Immature natural killer cell (primary cell): Measurements from ENCODE around the gene RAET1E. TPM values are rescaled to one million over a fixed set of nuclear protein-coding genes. Genes with fewer than 3 reads are reported as not detected.
"Not testable (repeated sequence)": the region's sequence is repeated elsewhere in the genome, so short reads cannot be mapped to it uniquely, and the experiment has no call there.

Experiments
- DNase-seq, 3 donors: peaks; one replicate each; pipeline ENCODE4 v3.0.0; 2022; ENCODE audit warnings: mixed read lengths in 1 of 3
- H3K27ac Mint-ChIP-seq, 6 donors: one replicate each; pipeline ENCODE4 v1.8.0; 2020; ENCODE audit warnings: mixed read lengths in 6 of 6, mild to moderate bottlenecking in 5 of 6, inconsistent platforms in 4 of 6, moderate library complexity in 3 of 6
- H3K27me3 Mint-ChIP-seq, 3 donors: one replicate each; pipeline ENCODE4 v1.8.0; 2020 to 2021; ENCODE audit warnings: low read depth in 3 of 3, mild to moderate bottlenecking in 3 of 3, mixed read lengths in 3 of 3, moderate library complexity in 3 of 3, inconsistent platforms in 1 of 3
- H3K36me3 Mint-ChIP-seq, 3 donors: one replicate each; pipeline ENCODE4 v1.8.0; 2020; ENCODE audit warnings: mixed read lengths in 3 of 3, inconsistent platforms in 2 of 3, mild to moderate bottlenecking in 2 of 3
- H3K4me1 Mint-ChIP-seq, 2 donors: one replicate each; pipeline ENCODE4 v1.8.0; 2020; ENCODE audit warnings: inconsistent platforms in 2 of 2, mild to moderate bottlenecking in 2 of 2, mixed read lengths in 2 of 2, moderate library complexity in 1 of 2
- H3K4me3 Mint-ChIP-seq, 5 donors: one replicate each; pipeline ENCODE4 v1.8.0; 2020; ENCODE audit warnings: mild to moderate bottlenecking in 5 of 5, mixed read lengths in 5 of 5, inconsistent platforms in 3 of 5, moderate library complexity in 3 of 5
- H3K9me3 Mint-ChIP-seq, 6 donors: one replicate each; pipeline ENCODE4 v1.8.0; 2020; ENCODE audit warnings: mild to moderate bottlenecking in 6 of 6, mixed read lengths in 6 of 6, inconsistent platforms in 4 of 6, moderate library complexity in 3 of 6
- polyA plus RNA-seq, 3 donors: library from polyadenylated mRNA; unstranded; fragments of 300-500 nt; fragmentation: Illumina TruSeq; gene quantifications; one replicate each; pipeline ENCODE4 v1.2.3, GENCODE V29; 2021

RAET1E gene
- polyA plus RNA-seq, 3 donors from 2014 or later: not detected

GRCh38 chr6:149923327-149923986, 25.5 kb upstream of the RAET1E start:
- H3K27ac Mint-ChIP-seq: no peak overlapping the region
- H3K27me3 Mint-ChIP-seq: peaks cover 23 to 58% (median 25%) of the 10 kb centered on the region in 3 donors
- H3K36me3 Mint-ChIP-seq: no peaks in the 10 kb centered on the region
- H3K4me3 Mint-ChIP-seq: peak overlapping the region; percentile 69 to 89 (median 79)
- peaks cover 0 to 4% (median 0%) of the 10 kb centered on the region in 6 donors for H3K9me3 Mint-ChIP-seq
- peaks cover 16 to 17% of the 10 kb centered on the region in 2 donors for H3K4me1 Mint-ChIP-seq
- DNase-seq: no peak

GRCh38 chr6:149922642-149923326, 24.9 kb upstream of the RAET1E start, which contains the start of gene RAET1G:
Gene RAET1G, minus strand, starts transcription at chr6:149923121. Its CDS starts 111 bp downstream, at chr6:149923010.
- H3K4me3 Mint-ChIP-seq: peak within 1 kb of the TSS; percentile 69 to 89 (median 79)
- peaks cover 0 to 4% (median 0%) of the 10 kb centered on the region in 6 donors for H3K9me3 Mint-ChIP-seq
- H3K36me3 Mint-ChIP-seq: no peaks in the 10 kb centered on the region
- peaks cover 16 to 17% of the 10 kb centered on the region in 2 donors for H3K4me1 Mint-ChIP-seq
- H3K27me3 Mint-ChIP-seq: peaks cover 19 to 53% (median 23%) of the 10 kb centered on the region in 3 donors
- peak; percentile 57 to 66 (median 57) for DNase-seq
- no peak within 1 kb of the TSS for H3K27ac Mint-ChIP-seq

GRCh38 chr6:149922091-149922490, 24.2 kb upstream of the RAET1E start:
- peaks cover 16 to 17% of the 10 kb centered on the region in 2 donors for H3K4me1 Mint-ChIP-seq
- not testable (repeated sequence) for H3K36me3 Mint-ChIP-seq, H3K27ac Mint-ChIP-seq, H3K9me3 Mint-ChIP-seq, DNase-seq
- peak overlapping the region in 3 of 5 donors; percentile 18 to 65 (median 33) for H3K4me3 Mint-ChIP-seq
- H3K27me3 Mint-ChIP-seq: peaks cover 17 to 46% (median 20%) of the 10 kb centered on the region in 3 donors

- Mint-ChIP-seq H3K27ac (no peak overlapping the region), H3K4me1 (peaks cover 13 to 17% of the 10 kb centered on the region in 2 donors), H3K4me3 (peak overlapping the region in 1 of 5 donors; percentile 16), H3K27me3 (peaks cover 13 to 44% (median 19%) of the 10 kb centered on the region in 3 donors), H3K9me3 (peaks cover 0 to 4% (median 0%) of the 10 kb centered on the region in 6 donors), H3K36me3 (no peaks in the 10 kb centered on the region)
- DNase-seq: no peak
Measured at GRCh38 chr6:149921361-149921760, 23.4 kb upstream of the RAET1E start.

DNA sequence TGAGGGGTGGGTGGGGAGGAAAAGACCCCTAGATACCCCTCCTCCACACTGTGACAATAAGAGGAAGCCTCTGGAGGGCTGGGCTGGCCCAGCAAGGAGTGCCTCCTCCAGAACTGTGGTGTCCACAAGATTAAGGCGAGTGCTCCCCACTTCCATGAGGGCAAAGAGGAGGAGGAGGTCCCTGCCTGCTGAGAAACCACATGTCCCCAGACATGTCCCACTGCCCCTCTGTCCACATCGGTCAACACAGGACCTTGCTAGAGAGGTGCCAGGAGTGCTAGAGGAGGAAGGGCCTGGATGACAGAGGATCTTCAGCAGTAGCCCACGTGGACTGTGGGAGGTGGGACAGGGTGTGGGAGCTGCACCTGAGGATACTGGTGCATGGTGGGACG, 21.9 kb upstream of the RAET1E start:
- Mint-ChIP-seq H3K4me1 (peaks cover 10 to 17% of the 10 kb centered on the region in 2 donors), H3K9me3 (peaks cover 0 to 4% (median 0%) of the 10 kb centered on the region in 6 donors), H3K27me3 (peaks cover 11 to 34% (median 12%) of the 10 kb centered on the region in 3 donors)

DNA sequence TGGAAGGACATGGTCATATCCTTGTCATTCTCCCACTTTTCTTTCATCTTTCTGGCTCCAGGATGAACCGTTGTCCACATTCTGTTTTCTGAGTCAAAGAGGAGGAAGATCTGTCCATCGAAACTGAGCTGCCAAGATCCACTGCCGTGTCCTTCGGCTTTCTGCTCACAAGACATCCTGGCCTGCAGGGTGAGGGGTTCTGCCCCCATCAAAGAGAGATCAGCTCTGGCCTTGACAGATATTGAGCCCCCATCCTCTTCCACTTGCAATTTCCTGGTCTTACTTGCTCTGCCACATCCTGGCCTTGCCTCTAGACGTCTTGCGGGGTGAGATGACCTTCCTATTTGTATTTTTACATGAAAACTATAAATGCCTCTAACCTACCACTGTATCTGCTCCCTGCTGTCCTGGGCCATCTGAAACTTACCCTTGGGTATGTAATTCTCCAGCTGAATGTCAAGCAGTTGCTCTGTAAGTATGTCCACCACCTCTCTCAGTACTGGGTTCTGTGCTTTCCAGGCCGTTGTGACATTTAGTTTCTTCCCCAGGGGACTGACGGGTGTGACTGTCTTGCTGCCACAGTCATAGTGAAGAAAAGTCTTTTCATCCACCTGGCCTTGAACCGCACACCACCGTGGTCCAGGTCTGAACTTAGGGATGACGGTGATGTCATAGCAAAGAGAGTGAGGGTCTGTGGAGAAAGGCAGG, 21.4 kb upstream of the RAET1E start:
- Mint-ChIP-seq H3K27me3 (peaks cover 11 to 34% (median 12%) of the 10 kb centered on the region in 3 donors), H3K4me1 (peaks cover 10 to 17% of the 10 kb centered on the region in 2 donors)
- not testable (repeated sequence) for H3K36me3 Mint-ChIP-seq, H3K27ac Mint-ChIP-seq, H3K4me3 Mint-ChIP-seq, DNase-seq, H3K9me3 Mint-ChIP-seq

More for the DNA sequence above, 21.9 kb upstream of the RAET1E start:
- no peak overlapping the region for H3K27ac Mint-ChIP-seq
- no peaks in the 10 kb centered on the region for H3K36me3 Mint-ChIP-seq
- DNase-seq: no peak
- H3K4me3 Mint-ChIP-seq: no peak overlapping the region

DNA sequence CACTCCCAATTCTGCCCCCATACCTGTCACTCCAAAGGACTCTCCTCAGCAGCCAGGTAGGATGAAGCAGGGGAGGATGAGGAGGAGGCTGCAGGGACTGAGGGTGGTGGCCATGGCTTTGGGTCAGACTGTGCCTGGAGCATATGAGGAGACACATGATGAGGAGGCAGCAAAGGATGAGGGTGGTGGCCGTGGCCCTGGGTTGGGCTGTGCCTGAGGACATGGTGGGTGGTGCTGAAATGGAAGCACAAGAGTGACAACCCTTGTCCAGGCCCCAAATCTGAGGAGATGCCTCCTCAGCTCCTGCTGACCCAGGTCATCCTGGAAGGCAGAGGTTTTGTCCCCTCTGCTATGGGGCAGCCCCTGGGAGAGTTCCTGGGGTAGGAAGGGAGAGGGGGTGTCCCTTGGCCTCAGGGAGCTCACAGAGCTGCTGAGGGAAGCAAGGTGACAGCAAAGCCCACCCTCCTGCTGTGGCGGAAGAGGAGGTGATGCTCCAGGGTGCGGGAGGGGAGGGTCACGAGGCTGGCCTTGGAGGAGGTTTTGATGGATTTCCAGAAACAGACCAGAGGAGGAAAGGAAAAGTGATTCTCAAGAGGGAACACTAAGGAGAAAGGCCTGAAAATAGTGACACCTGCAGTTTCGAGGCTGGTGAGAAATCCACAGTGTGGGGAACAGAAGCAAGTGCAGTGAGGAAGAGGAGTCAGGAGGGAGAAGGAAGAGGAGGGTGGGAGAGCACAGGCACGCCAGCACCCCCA, 20.4 kb upstream of the RAET1E start:
- Mint-ChIP-seq H3K9me3 (peaks cover 0 to 4% (median 0%) of the 10 kb centered on the region in 6 donors), H3K4me1 (peaks cover 7 to 13% of the 10 kb centered on the region in 2 donors), H3K4me3 (no peak overlapping the region), H3K27ac (no peak overlapping the region), H3K36me3 (no peaks in the 10 kb centered on the region), H3K27me3 (peaks cover 10 to 27% (median 12%) of the 10 kb centered on the region in 3 donors)
- no peak for DNase-seq

DNA sequence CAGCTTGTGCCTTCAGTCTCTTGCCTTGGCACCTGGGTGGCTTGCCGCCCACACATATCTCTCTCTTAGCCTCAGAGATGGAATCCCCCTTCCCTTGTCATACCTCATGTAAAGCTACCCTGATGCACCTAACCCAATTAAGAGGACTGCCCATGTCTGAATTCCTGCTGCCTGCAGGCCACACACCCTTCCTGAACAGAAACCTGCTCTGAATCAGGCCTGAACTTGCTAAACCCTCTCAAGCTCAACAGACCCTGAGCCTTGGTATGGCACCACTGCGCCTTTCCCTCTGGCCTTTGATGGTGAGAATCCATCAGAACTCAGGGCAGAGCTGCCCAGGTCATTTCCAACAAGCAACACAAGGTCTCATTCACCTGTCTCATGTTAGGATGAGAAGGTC, 19.8 kb upstream of the RAET1E start:
- Mint-ChIP-seq H3K9me3 (peaks cover 0 to 2% (median 0%) of the 10 kb centered on the region in 6 donors), H3K36me3 (no peaks in the 10 kb centered on the region), H3K4me3 (no peak overlapping the region), H3K27me3 (peaks cover 8 to 23% (median 12%) of the 10 kb centered on the region in 3 donors), H3K27ac (no peak overlapping the region), H3K4me1 (peaks cover under 1 to 7% of the 10 kb centered on the region in 2 donors)
- no peak for DNase-seq

- peaks cover 6 to 26% (median 10%) of the 10 kb centered on the region in 3 donors for H3K27me3 Mint-ChIP-seq
- H3K4me1 Mint-ChIP-seq: no peaks in the 10 kb centered on the region
- H3K36me3 Mint-ChIP-seq: no peaks in the 10 kb centered on the region
- H3K27ac Mint-ChIP-seq: no peak overlapping the region
- no peak overlapping the region for H3K4me3 Mint-ChIP-seq
- DNase-seq: no peak
- H3K9me3 Mint-ChIP-seq: peaks cover 0 to 2% (median 0%) of the 10 kb centered on the region in 6 donors
Measured at GRCh38 chr6:149915970-149916865, 18.3 kb upstream of the RAET1E start.

DNA sequence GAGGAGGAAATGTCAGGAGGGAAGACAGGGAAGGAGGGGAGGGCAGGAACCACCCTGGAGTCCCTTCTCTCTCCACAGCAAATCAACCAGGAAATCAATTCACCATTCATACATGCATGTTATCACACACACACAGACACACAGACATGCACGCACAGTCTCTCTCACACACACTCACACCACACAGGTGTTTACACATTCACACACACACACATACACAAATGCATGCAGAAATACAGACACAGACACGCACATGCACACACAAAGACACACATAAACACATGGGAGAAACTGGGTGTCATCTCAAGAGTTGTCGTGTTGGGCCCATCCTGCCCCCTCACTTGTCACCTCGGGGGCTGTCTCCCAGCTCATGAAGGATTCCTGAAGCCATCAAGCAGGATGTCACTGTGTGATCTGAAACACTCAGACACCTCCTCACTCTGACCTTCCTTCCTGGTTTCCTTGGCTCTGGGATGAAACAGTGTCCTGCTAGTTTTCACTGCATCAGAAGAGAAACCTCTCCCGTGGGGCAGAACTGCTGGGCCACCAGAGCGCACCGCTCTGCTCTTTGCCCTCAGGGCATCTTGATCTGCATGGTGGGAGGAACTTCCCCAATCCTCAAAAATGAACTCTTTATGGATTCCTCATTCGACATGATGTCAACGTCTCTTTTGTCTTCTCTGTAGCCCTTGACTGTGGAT, 15.8 kb upstream of the RAET1E start:
- Mint-ChIP-seq H3K4me3 (no peak overlapping the region), H3K27me3 (peaks cover 5 to 16% (median 15%) of the 10 kb centered on the region in 3 donors), H3K36me3 (no peaks in the 10 kb centered on the region), H3K4me1 (no peaks in the 10 kb centered on the region), H3K9me3 (peaks cover 0 to 2% (median 0%) of the 10 kb centered on the region in 6 donors), H3K27ac (no peak overlapping the region)
- no peak for DNase-seq

DNA sequence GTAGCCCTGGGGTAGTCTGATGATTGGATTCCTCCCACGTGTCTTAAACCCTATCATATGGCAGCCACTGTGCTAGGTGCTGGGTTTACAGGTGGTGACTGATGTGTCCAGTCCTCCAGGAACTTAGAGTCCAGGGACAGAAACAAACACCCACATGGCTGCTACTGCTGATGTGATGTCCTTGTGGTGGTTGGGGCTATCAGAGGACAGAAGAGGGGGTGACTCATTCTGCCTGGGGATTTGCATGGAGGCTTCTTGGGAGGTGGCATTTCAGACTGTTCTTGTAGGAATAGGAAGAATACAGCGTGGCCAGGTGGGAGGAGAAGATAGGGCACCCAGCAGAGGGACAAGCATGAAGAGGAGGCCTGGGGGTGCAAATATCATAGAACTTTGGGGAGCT, 15.2 kb upstream of the RAET1E start:
- Mint-ChIP-seq H3K4me3 (no peak overlapping the region), H3K27me3 (peaks cover 3 to 16% (median 13%) of the 10 kb centered on the region in 3 donors), H3K4me1 (no peaks in the 10 kb centered on the region), H3K36me3 (peaks cover under 1 to 2% (median 2%) of the 10 kb centered on the region in 3 donors), H3K27ac (no peak overlapping the region), H3K9me3 (peaks cover 0 to 3% (median under 1%) of the 10 kb centered on the region in 6 donors)
- no peak for DNase-seq

DNA sequence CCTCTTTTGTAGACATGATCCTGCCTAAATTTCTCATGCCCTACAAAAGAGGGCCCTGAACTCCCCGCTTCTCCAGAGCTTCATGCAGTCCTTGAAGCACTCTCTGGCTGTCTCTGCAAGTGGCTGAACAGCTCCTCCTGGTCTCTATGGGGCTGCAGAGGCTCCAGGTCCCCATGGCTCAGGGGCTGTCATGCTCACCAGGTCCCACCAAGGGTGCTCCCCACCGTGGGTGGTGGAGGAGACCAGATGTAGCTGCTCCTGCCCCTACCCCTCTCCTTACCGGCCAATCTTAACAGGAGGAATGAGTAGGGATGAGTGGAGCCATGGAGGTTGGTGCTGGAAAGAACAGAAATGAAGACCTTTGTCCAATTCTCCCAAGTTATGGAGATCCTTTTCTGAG, 14.8 kb upstream of the RAET1E start:
- not testable (repeated sequence) for H3K36me3 Mint-ChIP-seq, H3K4me1 Mint-ChIP-seq, DNase-seq, H3K9me3 Mint-ChIP-seq, H3K27ac Mint-ChIP-seq, H3K4me3 Mint-ChIP-seq
- H3K27me3 Mint-ChIP-seq: peaks cover 3 to 16% (median 15%) of the 10 kb centered on the region in 3 donors
